LNCaP clone FGC (cell line): ENCODE results near the gene CDKN2B-AS1.

Experiments
- DNase-seq: peaks from one replicate; pipeline ENCODE4 v3.0.0-alpha.2; 2011; ENCODE audit warnings: low read depth
- H3K4me3 ChIP-seq: 2 replicates; pipeline ENCODE4 v1.5.1; 2011; ENCODE audit warnings: mild to moderate bottlenecking, low read depth, low read length, control low read depth
- TF ChIP-seq, protein P1 (sequence below): IDR thresholded peaks from 2 replicates; pipeline ENCODE4 v1.5.1; 2012; ENCODE audit warnings: mild to moderate bottlenecking; ENCODE audit not compliant: control insufficient read depth, insufficient read depth; ENCODE audit errors: extremely low read depth

Gene CDKN2B-AS1

DNA sequence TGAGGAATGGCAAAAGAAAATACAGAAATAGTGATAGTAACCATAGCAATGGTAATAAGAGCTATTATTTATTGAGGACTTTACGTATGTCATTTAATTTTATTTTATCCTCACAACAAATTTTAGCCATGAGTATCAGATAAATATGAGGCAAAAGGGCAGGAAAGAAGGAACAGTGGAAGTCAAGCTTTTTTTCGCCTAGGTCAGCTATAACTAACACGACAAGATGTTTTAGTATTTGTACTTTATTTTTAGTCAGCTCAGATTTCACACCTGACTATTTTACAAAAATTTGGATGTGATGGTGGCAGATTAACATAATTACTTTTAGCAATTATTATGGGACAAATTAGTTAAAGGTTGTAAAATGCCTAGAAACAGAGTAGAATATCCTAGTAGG lies 49.3 kb downstream of the CDKN2B-AS1 start:
- TF ChIP-seq, protein P1, sequence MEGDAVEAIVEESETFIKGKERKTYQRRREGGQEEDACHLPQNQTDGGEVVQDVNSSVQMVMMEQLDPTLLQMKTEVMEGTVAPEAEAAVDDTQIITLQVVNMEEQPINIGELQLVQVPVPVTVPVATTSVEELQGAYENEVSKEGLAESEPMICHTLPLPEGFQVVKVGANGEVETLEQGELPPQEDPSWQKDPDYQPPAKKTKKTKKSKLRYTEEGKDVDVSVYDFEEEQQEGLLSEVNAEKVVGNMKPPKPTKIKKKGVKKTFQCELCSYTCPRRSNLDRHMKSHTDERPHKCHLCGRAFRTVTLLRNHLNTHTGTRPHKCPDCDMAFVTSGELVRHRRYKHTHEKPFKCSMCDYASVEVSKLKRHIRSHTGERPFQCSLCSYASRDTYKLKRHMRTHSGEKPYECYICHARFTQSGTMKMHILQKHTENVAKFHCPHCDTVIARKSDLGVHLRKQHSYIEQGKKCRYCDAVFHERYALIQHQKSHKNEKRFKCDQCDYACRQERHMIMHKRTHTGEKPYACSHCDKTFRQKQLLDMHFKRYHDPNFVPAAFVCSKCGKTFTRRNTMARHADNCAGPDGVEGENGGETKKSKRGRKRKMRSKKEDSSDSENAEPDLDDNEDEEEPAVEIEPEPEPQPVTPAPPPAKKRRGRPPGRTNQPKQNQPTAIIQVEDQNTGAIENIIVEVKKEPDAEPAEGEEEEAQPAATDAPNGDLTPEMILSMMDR: no peak
- H3K4me3 ChIP-seq: no peak overlapping the region
- DNase-seq: no peak

DNA sequence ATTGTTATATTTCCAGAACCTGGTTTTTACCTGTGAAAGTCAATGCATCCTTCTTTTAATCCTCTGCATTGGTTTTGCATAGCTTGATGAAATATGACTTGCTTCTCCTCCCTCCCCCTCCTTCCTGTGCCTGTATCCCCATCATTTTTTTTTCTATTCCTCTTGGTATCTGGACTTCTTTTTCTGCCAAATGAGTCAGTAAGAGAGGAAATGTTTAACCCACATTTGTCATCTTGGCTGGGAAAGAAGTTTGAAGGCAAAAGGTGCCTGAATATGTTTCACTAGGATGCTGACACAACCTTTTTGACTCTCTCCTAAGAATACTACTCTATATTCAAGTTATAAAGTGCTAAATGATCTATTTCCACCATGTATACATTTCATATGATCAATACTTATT lies 50.0 kb downstream of the CDKN2B-AS1 start:
- TF ChIP-seq, protein P1: no peak
- no peak overlapping the region for H3K4me3 ChIP-seq
- DNase-seq: no peak

DNA sequence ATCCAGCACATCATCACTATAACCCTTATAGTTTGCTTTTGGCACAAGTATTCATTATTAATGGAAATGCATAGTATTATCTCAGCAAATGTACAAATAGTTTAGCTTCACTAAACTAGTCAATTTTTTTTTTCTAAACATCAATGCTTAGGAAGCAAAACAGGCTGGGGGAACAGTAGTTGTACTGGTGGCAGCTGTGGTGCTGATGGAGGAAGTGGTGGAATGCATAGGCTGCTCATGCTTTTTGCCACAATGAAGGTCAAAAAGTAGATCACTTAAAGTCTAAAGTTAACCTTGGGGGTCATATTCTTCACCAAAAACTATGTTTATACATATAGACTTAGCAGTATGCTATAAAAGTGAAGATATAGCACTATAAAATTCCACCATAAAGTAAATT lies 50.8 kb downstream of the CDKN2B-AS1 start:
- H3K4me3 ChIP-seq: no peak overlapping the region
- no peak for DNase-seq
- TF ChIP-seq, protein P1: no peak

DNA sequence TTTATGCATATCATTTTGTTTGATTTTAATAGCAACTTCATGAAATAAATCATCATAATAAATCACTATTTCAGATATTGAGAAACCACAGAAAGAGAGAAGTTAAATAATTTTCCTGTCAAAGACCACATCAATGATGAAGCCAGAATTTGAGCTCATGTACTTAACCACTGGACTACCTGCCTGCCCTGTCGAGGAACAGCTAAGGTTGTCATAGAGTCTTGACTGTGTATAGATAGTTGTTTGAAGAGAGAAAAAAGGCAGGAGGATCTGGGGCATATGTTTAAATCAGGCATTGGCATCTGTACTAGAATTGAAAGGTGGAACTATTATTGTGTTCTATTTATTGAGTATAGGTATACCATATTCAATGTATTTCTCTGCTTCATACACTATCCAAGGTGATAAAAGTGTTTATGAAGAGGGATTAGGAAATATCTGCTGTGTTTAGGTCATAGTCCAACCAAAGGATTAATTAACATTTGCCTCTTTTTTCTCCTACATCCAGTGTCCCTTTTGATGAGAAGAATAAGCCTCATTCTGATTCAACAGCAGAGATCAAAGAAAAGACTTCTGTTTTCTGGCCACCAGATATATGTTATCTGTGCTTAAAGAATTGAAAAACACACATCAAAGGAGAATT lies 51.8 kb downstream of the CDKN2B-AS1 start:
- TF ChIP-seq, protein P1: no peak
- no peak for DNase-seq
- H3K4me3 ChIP-seq: no peak overlapping the region

DNA sequence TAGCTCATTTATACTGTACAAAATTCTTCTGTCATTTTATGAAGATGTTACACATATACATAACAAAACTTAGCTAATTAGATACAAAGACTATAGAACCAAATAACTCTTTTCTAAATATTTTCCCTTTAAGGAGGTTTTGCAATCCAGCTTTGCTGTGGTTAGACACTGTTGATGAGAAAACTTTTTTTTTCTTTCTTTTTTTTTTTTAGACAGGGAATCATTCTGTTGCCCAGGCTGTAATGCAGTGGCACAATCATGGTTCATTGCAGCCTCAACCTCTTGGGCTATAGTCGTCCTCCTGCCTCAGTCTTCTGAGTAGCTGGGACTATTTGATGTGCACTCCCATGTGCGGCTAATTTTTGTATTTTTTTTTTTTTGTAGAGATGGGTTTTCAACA lies 53.0 kb downstream of the CDKN2B-AS1 start:
- DNase-seq: no peak
- TF ChIP-seq, protein P1: no peak
- H3K4me3 ChIP-seq: no peak overlapping the region

DNA sequence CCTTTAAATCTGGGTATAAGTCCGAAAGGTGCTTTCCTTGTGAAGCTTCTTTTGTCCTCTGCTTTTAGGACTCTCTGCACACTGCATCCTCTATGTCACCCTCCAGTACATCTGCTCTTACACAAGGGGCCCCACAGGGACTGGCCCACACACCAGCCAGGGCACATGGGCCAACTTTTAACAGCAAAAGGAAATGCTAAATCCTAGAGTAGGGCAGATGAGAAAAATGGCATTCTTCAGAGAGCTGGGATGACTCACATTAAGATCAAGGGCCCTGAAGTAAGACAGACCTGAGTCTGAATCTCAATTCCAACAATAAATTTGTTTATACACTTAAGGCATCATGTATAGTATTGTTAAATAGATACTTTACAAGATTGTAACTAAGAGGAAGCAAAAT lies 54.8 kb downstream of the CDKN2B-AS1 start:
- H3K4me3 ChIP-seq: no peak overlapping the region
- TF ChIP-seq, protein P1: no peak
- DNase-seq: no peak

DNA sequence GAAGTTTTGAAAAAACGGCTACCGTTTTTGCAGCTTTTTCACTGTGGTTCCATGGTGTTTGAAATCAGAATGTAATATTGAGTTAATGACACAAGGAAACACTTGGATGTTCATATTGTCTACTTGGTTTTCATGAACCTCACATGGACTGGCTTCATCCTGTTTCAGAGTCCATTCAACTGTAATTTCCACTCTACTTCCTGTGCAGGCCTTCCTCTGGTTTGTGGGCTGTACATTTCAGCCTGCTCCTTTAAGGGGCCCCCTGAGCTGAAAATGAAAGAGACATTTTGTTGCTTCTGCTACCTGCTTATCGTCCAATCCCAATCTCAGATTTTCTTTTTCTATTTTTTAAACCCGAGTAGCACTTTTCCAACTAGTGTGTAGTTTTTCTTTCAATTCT lies 56.3 kb downstream of the CDKN2B-AS1 start:
- DNase-seq: no peak
- TF ChIP-seq, protein P1: no peak
- H3K4me3 ChIP-seq: no peak overlapping the region
